GM19467 (cell line): ENCODE data around the gene OSBPL9.
"Not testable (repeated sequence)": the region's sequence is repeated elsewhere in the genome, so short reads cannot be mapped to it uniquely, and the experiment has no call there.

ENCODE experiments used
- ATAC-seq: cut with Tn5 transposase; IDR thresholded peaks from one replicate; pipeline ENCODE4 v1.9.1; 2021; ENCODE audit warnings: mild to moderate bottlenecking, moderate library complexity; ENCODE audit not compliant: unreplicated experiment

Gene OSBPL9

GRCh38 chr1:51761351-51761750 is 144.5 kb downstream of the OSBPL9 start:
- ATAC-seq, result no peak

- no peak for ATAC-seq
These were observed 152.2 kb downstream of the OSBPL9 start for GRCh38 chr1:51768971-51769588.

GRCh38 chr1:51776408-51776807 is 159.5 kb downstream of the OSBPL9 start:
- ATAC-seq, result no peak

GRCh38 chr1:51780927-51781326 is 164.0 kb downstream of the OSBPL9 start:
- ATAC-seq, result no peak

- ATAC-seq, result no peak
These were observed 168.1 kb downstream of the OSBPL9 start for GRCh38 chr1:51784997-51785421.

DNA sequence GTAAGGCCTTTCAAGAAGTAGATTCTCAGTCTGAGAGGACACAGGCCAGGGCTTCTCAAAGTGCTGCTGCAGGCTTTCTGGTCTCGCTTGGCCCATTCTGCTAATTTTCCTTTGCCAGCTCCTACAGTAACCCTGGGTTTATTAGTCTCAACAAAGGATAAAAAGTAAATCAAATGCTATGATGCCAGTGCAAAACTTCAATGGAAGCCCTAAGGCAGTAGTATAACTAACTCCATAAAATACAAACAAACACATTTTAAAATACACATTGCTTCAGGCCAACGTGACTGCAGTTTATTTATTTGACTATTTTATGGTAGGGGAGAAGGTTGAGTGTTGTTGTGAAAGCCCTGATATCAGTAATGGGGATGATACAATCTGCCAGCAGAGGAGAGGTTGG is 172.0 kb downstream of the OSBPL9 start:
- ATAC-seq, result no peak

DNA sequence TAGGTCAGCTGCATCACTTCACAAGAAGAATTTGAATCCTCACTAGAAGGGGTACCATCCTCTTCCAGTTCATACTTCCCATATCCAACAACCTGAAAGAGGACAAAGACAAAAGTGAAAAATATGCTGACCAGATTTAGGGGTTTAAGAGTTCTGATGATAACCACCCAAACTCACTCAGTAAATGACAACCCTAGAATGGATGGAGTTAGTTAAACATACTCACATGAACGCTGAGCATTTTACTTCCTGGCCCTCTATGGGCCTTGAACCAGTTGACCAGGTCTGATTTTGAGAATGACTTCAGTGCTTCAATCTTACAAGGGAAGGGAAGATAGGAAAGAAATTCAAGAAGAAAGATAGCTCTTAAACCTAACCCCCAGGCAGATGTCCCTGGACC is 172.4 kb downstream of the OSBPL9 start:
- ATAC-seq, result no peak

GRCh38 chr1:51790385-51790784 is 173.5 kb downstream of the OSBPL9 start:
- ATAC-seq, result no peak

DNA sequence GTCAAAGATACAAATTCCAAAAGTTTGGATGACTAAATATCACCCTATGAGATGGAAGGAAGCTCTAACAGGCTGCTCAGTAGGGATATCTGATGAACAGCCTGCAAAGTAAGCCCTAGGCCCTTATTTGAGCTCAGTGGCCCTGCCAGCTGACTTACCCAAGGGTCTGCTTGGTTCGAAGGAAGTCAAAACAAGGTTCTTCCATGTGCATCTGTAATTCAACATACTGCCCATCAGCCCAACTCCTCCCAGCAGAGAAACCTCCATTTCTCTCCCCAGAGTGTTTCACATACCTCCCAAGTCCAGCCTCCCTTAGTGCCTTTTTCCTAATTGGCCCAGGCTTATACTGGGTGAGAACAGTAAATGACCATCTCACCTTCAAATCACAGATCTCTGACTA is 175.0 kb downstream of the OSBPL9 start:
- ATAC-seq, result no peak

DNA sequence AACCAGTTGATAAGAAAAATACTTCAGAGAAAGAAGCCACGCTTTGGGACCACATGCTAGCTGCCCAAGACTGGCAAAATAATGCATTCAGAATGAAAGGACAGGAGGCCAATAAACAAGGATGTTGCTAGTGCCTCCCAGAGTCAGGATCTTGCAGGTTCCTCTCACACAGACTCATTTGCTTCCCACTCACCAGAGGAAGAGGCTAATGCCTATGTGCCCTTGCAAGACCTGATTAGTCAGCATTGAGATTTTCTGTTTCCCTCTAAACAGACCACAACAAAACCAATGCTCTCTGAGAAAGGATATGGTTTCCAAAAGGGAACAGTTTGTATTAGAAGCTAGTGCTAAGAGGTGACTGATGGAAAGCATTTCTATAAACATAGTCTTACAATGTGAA is 176.0 kb downstream of the OSBPL9 start:
- ATAC-seq, result no peak

GRCh38 chr1:51794260-51794659 is 177.4 kb downstream of the OSBPL9 start:
- ATAC-seq, result no peak

GRCh38 chr1:51794868-51795267 is 178.0 kb downstream of the OSBPL9 start:
- ATAC-seq, result no peak

GRCh38 chr1:51799372-51799771 is 182.5 kb downstream of the OSBPL9 start:
- no peak for ATAC-seq

GRCh38 chr1:51814513-51814912 is 197.6 kb downstream of the OSBPL9 start:
- ATAC-seq, result no peak

DNA sequence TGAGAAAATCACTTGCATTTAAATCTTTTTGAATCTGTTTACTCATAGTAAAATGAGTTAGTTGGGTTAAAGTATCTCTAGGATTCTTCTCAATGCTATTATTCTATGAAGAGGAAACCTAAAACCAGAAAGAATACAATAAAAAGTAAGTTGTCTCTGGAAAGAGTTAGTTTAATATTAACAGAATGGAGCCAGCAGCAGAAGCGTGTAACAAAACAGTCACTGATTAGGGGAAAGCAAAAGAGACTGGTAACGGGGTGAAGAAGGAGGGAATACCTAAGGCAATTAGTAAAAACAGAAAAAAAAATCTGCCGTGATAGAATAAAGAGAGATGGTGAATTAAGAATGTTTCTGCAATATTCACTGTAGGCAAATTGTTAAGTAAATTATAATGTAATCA is 201.6 kb downstream of the OSBPL9 start:
- no peak for ATAC-seq

GRCh38 chr1:51819021-51819420 is 202.1 kb downstream of the OSBPL9 start:
- not testable (repeated sequence) for ATAC-seq

DNA sequence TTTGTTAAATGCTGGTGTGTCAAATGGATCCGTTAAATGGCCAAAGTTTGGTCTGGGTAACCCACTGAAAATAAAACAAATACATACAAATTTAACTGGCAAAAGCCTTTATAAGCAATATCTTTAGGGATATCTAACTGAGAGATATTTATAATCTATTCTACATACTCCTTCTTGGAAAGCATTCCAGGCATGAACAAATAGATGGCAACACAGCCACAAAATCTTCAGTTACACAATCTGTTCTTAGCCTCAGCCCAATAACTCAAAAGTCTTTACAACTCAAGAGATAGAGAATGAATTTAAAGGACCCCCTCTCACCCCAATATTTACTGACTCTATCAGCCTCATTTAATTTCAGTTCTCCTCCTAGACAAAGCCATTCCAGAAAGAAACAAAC is 202.9 kb downstream of the OSBPL9 start:
- ATAC-seq, result no peak

DNA sequence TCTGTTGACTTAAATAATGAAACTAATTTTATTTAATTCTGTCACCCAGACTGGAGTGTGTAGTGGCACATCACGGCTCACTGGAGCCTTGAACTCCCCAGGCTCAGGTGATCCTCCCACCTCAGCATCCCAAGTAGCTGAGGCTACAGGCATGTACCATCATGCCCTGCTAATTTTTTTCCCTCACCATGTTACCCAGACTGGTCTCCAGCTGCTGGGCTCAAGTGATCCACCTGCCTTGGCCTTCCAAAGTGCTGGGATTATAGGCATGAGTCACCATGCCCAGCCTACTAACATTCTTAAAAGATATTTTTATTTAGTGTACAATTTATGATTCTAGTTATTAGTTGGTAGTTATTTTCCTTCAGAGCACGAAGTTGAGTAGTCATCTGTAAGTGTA is 212.2 kb downstream of the OSBPL9 start:
- ATAC-seq, result no peak

GRCh38 chr1:51833700-51834099 is 216.8 kb downstream of the OSBPL9 start:
- ATAC-seq, result no peak

GRCh38 chr1:51837243-51837642 is 220.4 kb downstream of the OSBPL9 start:
- no peak for ATAC-seq
